Gastrocnemius medialis (tissue), 4 donors: ENCODE measurements around the gene MACROD1.

Experiments
- CTCF ChIP-seq, 5 experiments: fragments of 450-650 bp in 3 of 5; fragments of 200-600 bp in 2 of 5; sonication (generic) in 2 of 5; IDR thresholded peaks in 4 of 5; conservative IDR thresholded peaks in 1 of 5; 1 replicate in 4 of 5; 2 replicates in 1 of 5; pipeline ENCODE4 v1.5.1; 2016 to 2019; ENCODE audit warnings: antibody characterized with exemption in 5 of 5, mild to moderate bottlenecking in 3 of 5, moderate library complexity in 3 of 5
- POLR2A ChIP-seq, 2 donors: fragments of 450-650 bp; IDR thresholded peaks; one replicate each; pipeline ENCODE4 v1.6.1; 2017; ENCODE audit warnings: antibody characterized with exemption in 2 of 2, mild to moderate bottlenecking in 2 of 2, moderate library complexity in 2 of 2

GRCh38 chr11:64052436-64052835 is 113.5 kb downstream of the MACROD1 start:
- TF ChIP-seq CTCF (IDR thresholded peaks at IDR 0.05 in 4 of 5, conservative IDR thresholded peaks at IDR 0.05 in 1 of 5) (no peak), POLR2A (IDR thresholded peaks at IDR 0.05) (no peak)
